ENCODE data around the gene WAPL. TPM values are rescaled to one million over a fixed set of nuclear protein-coding genes. Genes with fewer than 3 reads are reported as not detected.
"Not testable (repeated sequence)": the region's sequence is repeated elsewhere in the genome, so short reads cannot be mapped to it uniquely, and the experiment has no call there.

The WAPL gene
- total and polyA plus RNA-seq, 2 of the 13 experiments (the other 11 are each of a cell fraction or from before 2014, with no cell fraction given), result 13.2 to 43.5 TPM

GRCh38 chr10:86566518-86566917 is 44.9 kb upstream of the WAPL start:
- CTCF ChIA-PET (ENCODE audit: low intra/inter-chr PET ratio, low total read pairs); POLR2A ChIA-PET: not testable (repeated sequence)

GRCh38 chr10:86563338-86563737 is 41.7 kb upstream of the WAPL start:
- DNase-seq (ENCODE audit: low spot score); H3K27me3 ChIP-seq (ENCODE audit: control insufficient read depth in 1 of 2, insufficient read depth in 2 of 2, low read length in 2 of 2); H3K9me3 ChIP-seq (ENCODE audit: low read length); H2AFZ ChIP-seq (ENCODE audit: low read length); H3K79me2 ChIP-seq (ENCODE audit: insufficient read depth, low read length); BruUV-seq (replicated peaks); ATAC-seq; H3K4me2 ChIP-seq (ENCODE audit: low read depth, low read length); H4K20me1 ChIP-seq (ENCODE audit: insufficient read depth, low read length); POLR2A ChIA-PET; CTCF ChIA-PET (ENCODE audit: low intra/inter-chr PET ratio, low total read pairs); intact Hi-C loops (cut with micrococcal nuclease; ENCODE audit: unreplicated experiment); in situ Hi-C loops (cut with HindIII; ENCODE audit: extremely low pct_ligation_motif_present, low pct_unique_long_range_greater_than_20kb); H3K4me3 ChIP-seq (replicated peaks in 1 of 3; ENCODE audit: insufficient read depth in 1 of 3, low read depth in 2 of 3, low read length in 3 of 3); H3K9ac ChIP-seq (ENCODE audit: insufficient read depth, low read depth, low read length); H3K27ac ChIP-seq (ENCODE audit: extremely low read length, insufficient read depth, low read length); H3K36me3 ChIP-seq (replicated peaks in 1 of 2; ENCODE audit: control insufficient read depth in 1 of 2, insufficient read depth in 2 of 2, low read length in 2 of 2); FAIRE-seq: not testable (repeated sequence)
- H3K4me1 ChIP-seq (ENCODE audit: insufficient read depth, low read length), result peaks cover 13% of the 10 kb centered on the region
- WGBS (ENCODE audit: low lambda C conversion rate), result 40% methylated on average over 6 of the region's 6 CpGs

More at GRCh38 chr10:86566518-86566917, 44.9 kb upstream of the WAPL start:
- in situ Hi-C loops (cut with HindIII; ENCODE audit: extremely low pct_ligation_motif_present, low pct_unique_long_range_greater_than_20kb); H4K20me1 ChIP-seq (ENCODE audit: insufficient read depth, low read length); H3K9ac ChIP-seq (ENCODE audit: insufficient read depth, low read depth, low read length); BruUV-seq (replicated peaks); H3K4me3 ChIP-seq (replicated peaks in 1 of 3; ENCODE audit: insufficient read depth in 1 of 3, low read depth in 2 of 3, low read length in 3 of 3); H3K27me3 ChIP-seq (ENCODE audit: control insufficient read depth in 1 of 2, insufficient read depth in 2 of 2, low read length in 2 of 2); H3K79me2 ChIP-seq (ENCODE audit: insufficient read depth, low read length); H3K27ac ChIP-seq (ENCODE audit: extremely low read length, insufficient read depth, low read length); H2AFZ ChIP-seq (ENCODE audit: low read length); H3K9me3 ChIP-seq (ENCODE audit: low read length); H3K36me3 ChIP-seq (replicated peaks in 1 of 2; ENCODE audit: control insufficient read depth in 1 of 2, insufficient read depth in 2 of 2, low read length in 2 of 2); intact Hi-C loops (cut with micrococcal nuclease; ENCODE audit: unreplicated experiment); FAIRE-seq; H3K4me2 ChIP-seq (ENCODE audit: low read depth, low read length); TF ChIP-seq HNF4G (CRISPR knock-in tag; IDR thresholded peaks at IDR 0.05; ENCODE audit: borderline replicate concordance, low read depth); SOX6 (IDR thresholded peaks at IDR 0.05): not testable (repeated sequence)
- TF ChIP-seq MLX (CRISPR knock-in tag; IDR thresholded peaks at IDR 0.05) (0 out of 2 replicates have a peak, but pooled peaks have one; percentile 27), GATAD2A (CRISPR knock-in tag; IDR thresholded peaks at IDR 0.05) (peak; percentile 57; the same call in 1 of the 2 replicates), HNF4G (IDR thresholded peaks at IDR 0.05; ENCODE audit: borderline replicate concordance, low read depth, low read length) (0 out of 2 replicates have a peak, but pooled peaks have one; percentile 14), SOX6 (CRISPR knock-in tag; IDR thresholded peaks at IDR 0.05) (peak; percentile 43; the same call in 1 of the 2 replicates), SOX5 (CRISPR knock-in tag; IDR thresholded peaks at IDR 0.05; ENCODE audit: borderline replicate concordance) (peak; percentile 51; the same call in 1 of the 2 replicates), RARA (CRISPR knock-in tag; IDR thresholded peaks at IDR 0.05) (peak; percentile 13; the same call in 1 of the 2 replicates), HNF4A (CRISPR knock-in tag; IDR thresholded peaks at IDR 0.05) (peak; percentile 73), ZFX (CRISPR knock-in tag; IDR thresholded peaks at IDR 0.05; ENCODE audit: low read depth) (0 out of 2 replicates have a peak, but pooled peaks have one; percentile 22), THAP11 (CRISPR knock-in tag; IDR thresholded peaks at IDR 0.05) (0 out of 2 replicates have a peak, but pooled peaks have one; percentile 33)
- TF ChIP-seq, protein P1, sequence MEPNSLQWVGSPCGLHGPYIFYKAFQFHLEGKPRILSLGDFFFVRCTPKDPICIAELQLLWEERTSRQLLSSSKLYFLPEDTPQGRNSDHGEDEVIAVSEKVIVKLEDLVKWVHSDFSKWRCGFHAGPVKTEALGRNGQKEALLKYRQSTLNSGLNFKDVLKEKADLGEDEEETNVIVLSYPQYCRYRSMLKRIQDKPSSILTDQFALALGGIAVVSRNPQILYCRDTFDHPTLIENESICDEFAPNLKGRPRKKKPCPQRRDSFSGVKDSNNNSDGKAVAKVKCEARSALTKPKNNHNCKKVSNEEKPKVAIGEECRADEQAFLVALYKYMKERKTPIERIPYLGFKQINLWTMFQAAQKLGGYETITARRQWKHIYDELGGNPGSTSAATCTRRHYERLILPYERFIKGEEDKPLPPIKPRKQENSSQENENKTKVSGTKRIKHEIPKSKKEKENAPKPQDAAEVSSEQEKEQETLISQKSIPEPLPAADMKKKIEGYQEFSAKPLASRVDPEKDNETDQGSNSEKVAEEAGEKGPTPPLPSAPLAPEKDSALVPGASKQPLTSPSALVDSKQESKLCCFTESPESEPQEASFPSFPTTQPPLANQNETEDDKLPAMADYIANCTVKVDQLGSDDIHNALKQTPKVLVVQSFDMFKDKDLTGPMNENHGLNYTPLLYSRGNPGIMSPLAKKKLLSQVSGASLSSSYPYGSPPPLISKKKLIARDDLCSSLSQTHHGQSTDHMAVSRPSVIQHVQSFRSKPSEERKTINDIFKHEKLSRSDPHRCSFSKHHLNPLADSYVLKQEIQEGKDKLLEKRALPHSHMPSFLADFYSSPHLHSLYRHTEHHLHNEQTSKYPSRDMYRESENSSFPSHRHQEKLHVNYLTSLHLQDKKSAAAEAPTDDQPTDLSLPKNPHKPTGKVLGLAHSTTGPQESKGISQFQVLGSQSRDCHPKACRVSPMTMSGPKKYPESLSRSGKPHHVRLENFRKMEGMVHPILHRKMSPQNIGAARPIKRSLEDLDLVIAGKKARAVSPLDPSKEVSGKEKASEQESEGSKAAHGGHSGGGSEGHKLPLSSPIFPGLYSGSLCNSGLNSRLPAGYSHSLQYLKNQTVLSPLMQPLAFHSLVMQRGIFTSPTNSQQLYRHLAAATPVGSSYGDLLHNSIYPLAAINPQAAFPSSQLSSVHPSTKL (CRISPR knock-in tag; IDR thresholded peaks at IDR 0.05), result peak; percentile 61
- peaks cover 13% of the 10 kb centered on the region for H3K4me1 ChIP-seq (ENCODE audit: insufficient read depth, low read length)
- ATAC-seq, result peak; percentile 93
- 7% methylated on average over 2 of the region's 2 CpGs for WGBS (ENCODE audit: low lambda C conversion rate)
- DNase-seq (ENCODE audit: low spot score), result peak; percentile 39
